GM21423 (cell line): ENCODE measurements around the gene PGA3.
"Not testable (repeated sequence)": the region's sequence is repeated elsewhere in the genome, so short reads cannot be mapped to it uniquely, and the experiment has no call there.

Experiments
- ATAC-seq: cut with Tn5 transposase; IDR thresholded peaks from one replicate; pipeline ENCODE4 v1.9.1; 2021; ENCODE audit warnings: mild to moderate bottlenecking, moderate library complexity; ENCODE audit not compliant: unreplicated experiment

PGA3 gene

DNA sequence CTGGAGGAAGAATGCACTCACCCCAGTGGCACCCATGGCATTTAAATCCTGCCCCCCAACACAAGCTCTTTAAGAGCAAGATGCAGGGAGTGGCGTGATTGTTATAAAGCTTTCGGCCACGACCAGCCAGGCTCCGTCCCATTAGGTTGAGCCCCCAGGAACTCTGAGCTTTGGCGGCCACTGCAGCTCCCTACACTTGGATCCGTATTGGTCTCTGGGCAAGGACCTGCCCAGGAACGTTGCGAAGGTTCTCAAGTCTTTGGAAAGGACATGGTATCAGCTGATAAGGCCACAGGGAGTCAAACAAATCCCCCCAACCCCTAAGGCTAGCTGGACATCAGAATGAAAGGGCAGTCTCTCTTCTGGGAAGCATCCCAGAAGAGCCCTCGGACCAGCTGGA is 32.7 kb upstream of the PGA3 start:
- no peak for ATAC-seq

GRCh38 chr11:61171907-61172306 is 31.4 kb upstream of the PGA3 start:
- no peak for ATAC-seq

- no peak for ATAC-seq
These were observed 31.0 kb upstream of the PGA3 start for GRCh38 chr11:61172356-61172755.

- ATAC-seq = no peak
These were observed 30.4 kb upstream of the PGA3 start for GRCh38 chr11:61172888-61173287.

- no peak for ATAC-seq
These were observed 29.9 kb upstream of the PGA3 start for GRCh38 chr11:61173456-61173855.

- no peak for ATAC-seq
These were observed 29.0 kb upstream of the PGA3 start for GRCh38 chr11:61174273-61174672.

DNA sequence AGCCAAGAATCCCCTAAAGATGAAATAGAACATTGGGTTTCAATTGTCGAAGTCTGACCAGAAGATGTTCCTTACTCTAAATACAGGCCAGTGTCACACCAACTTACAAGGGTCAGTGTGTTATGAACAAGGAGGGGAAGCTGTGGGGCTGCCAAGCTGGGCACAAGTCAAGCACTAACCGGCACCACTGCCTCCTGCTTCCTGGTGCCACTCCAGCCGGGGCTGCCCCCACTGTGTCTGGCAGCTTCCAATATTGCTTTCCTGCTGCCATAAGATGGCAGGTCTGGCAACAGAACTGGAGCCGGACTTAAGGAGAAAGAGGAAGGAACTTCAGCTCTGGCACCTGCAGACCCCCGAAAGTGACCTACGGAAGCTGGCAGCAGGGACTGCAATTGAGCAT is 28.4 kb upstream of the PGA3 start:
- ATAC-seq = no peak

DNA sequence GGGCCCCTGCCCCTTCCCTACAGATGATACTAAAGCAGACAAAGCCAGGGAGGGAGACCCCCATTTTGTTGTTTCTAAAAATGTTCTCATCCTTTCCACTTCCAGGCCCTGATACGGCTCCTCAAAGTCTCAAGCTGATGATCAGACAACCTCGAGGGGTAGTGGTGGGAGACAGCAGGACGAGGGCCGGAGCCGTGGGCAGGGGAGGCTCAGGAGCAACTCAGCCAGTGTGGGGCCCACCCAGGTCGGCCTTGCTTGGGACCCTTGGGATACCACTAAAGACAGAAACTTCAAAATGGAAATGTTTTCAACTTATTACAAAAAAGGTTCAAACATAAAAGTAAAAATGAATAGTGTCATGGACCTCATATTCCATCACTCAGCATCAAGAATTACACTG is 26.9 kb upstream of the PGA3 start:
- no peak for ATAC-seq

DNA sequence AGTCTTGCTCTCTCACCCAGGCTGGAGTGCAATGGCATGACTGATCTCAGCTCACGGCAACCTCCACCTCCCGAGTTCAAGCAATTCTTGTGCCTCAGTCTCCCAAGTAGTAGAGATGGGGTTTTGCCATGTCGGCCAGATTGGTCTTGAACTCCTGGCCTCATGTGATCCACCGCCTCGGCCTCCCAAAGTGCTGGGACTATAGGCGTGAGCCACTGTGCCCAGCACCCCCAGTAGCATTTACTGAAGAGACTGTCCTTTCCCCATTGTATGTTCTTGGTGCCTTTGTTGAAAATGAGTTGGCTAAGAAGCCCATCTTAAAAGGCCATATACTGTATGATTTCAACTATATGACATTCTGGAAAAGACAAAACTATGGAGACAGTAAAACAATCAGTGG is 23.1 kb upstream of the PGA3 start:
- ATAC-seq = not testable (repeated sequence)

- no peak for ATAC-seq
These were observed 21.8 kb upstream of the PGA3 start for GRCh38 chr11:61181489-61181888.

DNA sequence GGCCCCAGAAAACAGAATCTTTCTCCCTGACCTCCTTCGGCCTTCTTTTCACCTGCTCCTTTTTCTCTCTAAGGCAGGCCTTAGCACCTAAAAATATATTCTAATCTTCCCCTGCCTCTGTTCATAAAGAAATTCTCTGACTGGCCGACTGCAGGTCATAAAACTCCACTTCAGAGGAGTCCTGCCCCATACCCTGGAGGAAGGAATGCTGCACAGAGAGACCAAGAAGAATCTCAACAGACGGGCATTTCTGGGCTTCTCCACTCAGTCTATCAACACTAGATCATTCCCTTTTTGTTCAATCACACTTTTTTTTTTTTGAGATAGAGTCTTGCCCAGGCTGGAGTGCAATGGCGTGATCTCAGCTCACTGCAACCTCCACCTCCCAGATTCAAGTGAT is 19.7 kb upstream of the PGA3 start:
- no peak for ATAC-seq

GRCh38 chr11:61186504-61186903 is 16.8 kb upstream of the PGA3 start:
- no peak for ATAC-seq

GRCh38 chr11:61187505-61188130 is 15.7 kb upstream of the PGA3 start:
- no peak for ATAC-seq

GRCh38 chr11:61189933-61190332 is 13.4 kb upstream of the PGA3 start:
- no peak for ATAC-seq

GRCh38 chr11:61193596-61193995 is 9.7 kb upstream of the PGA3 start:
- no peak for ATAC-seq

DNA sequence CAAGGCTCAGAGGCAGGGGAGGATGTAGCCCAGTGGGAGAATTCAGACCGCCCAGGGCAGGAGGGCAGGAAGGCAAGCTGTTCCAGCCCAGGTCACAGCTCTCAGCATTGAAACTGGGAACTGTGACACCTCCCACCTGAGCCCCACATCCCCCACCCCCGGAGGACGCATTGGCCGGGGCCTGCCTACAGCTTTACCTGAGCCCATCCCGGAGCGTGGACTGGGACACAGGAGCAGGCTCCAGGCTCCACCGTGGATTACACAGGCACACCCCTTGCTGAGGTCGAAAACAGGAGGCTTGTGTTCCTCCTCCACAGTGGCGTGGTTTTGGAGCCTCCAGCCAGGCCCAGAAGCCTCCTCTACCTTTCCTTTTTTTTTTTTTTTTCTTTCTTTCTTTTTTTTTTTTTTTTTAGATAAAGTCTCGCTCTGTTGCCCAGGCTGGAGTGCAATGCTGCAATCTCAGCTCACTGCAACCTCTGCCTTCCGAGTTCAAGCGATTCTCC is 9.1 kb upstream of the PGA3 start:
- ATAC-seq = no peak

- ATAC-seq = no peak
These were observed 8.2 kb upstream of the PGA3 start for GRCh38 chr11:61194981-61195695.

GRCh38 chr11:61195719-61196118 is 7.6 kb upstream of the PGA3 start:
- no peak for ATAC-seq

GRCh38 chr11:61198361-61198760 is 5.0 kb upstream of the PGA3 start:
- ATAC-seq = no peak

DNA sequence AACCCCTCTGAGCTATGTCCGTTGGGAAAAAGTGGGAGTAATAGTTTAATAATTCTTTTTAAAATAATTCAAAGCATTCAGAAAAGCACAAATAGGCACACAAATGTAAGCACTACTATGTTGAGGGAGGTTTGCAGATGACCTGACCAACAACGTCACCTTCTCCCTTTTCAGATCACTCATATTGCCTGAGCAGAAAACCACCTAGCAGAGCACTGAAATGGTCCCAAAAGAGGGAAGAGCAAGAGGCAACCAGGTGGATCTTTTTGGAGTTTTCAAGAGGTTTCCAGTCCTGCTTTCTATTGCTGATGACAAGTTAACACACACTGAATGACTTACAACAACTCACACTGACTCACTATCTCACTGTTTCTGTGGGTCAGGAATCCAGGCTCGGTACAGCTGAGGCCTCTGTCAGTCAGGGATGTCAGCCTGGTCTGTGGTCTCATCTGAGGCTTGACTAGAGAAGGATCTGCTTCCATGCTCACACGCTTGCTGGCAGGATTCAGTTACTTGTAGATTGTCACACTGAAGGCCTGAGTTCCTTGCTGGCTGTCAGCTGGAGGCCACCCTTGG is 4.3 kb upstream of the PGA3 start:
- no peak for ATAC-seq

DNA sequence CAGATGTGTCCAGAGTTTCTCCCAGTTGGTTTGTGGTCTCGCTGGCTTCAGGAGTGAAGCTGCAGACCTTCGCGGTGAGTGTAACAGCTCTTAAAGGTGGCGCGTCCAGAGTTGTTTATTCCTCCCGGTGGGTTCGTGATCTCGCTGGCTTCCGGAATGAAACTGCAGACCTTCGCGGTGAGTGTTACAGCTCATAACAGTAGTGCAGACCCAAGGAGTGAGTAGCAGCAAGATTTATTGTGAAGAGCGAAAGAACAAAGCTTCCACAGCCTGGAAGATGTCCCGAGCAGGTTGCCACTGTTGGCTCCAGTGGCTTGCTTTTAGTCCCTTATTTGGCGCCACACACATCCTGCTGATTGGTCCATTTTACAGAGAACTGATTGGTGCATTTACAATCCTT is 1.8 kb upstream of the PGA3 start:
- no peak for ATAC-seq

DNA sequence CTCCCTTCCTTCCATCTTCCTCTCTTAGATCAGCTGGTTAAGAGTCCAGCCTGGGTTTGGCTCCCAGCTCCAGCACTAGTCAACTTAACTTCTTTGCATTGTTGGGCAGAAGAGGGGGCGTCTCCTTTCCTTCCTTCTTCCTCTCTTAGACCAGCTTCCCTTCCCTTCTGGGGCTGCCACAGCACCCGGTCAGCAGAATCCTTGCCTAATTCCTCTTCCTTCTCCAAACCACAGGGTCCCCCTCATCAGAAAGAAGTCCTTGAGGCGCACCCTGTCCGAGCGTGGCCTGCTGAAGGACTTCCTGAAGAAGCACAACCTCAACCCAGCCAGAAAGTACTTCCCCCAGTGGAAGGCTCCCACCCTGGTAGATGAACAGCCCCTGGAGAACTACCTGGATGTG is 558 bp downstream of the PGA3 start:
- ATAC-seq = not testable (repeated sequence)
